Measurements from ENCODE around the gene SYT9.

DNA sequence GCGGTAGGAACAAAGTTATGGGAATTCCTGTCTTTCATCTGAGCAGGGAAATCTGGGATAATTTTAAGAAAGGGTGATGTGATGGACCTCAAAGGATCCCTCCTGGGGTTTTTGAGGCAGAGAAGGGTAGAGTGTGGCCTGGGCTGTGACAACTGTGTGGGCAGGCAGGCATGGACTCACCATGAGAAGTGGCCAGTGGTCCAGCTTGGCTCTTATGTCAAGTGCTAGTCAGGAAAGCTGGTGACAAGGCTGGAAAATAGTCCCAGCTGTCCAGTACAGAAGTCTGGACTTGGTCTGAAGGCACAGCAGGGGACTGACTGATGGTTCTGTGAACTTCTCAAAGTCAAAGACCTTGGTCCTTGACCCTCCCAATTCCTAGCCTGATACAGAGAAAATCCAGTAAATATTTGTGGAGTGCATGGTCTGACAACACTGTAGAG is 263.8 kb downstream of the SYT9 start:
- TF ChIP-seq, protein P1, sequence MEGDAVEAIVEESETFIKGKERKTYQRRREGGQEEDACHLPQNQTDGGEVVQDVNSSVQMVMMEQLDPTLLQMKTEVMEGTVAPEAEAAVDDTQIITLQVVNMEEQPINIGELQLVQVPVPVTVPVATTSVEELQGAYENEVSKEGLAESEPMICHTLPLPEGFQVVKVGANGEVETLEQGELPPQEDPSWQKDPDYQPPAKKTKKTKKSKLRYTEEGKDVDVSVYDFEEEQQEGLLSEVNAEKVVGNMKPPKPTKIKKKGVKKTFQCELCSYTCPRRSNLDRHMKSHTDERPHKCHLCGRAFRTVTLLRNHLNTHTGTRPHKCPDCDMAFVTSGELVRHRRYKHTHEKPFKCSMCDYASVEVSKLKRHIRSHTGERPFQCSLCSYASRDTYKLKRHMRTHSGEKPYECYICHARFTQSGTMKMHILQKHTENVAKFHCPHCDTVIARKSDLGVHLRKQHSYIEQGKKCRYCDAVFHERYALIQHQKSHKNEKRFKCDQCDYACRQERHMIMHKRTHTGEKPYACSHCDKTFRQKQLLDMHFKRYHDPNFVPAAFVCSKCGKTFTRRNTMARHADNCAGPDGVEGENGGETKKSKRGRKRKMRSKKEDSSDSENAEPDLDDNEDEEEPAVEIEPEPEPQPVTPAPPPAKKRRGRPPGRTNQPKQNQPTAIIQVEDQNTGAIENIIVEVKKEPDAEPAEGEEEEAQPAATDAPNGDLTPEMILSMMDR (tag by site-specific recombination; IDR thresholded peaks at IDR 0.05): no peak
- TF ChIP-seq SALL2 (tag by site-specific recombination; IDR thresholded peaks at IDR 0.05; ENCODE audit: borderline replicate concordance) (no peak), MYNN (tag by site-specific recombination; IDR thresholded peaks at IDR 0.05; ENCODE audit: borderline replicate concordance) (no peak), ZNF248 (tag by site-specific recombination; IDR thresholded peaks at IDR 0.05) (no peak), ZFP41 (tag by site-specific recombination; IDR thresholded peaks at IDR 0.05; ENCODE audit: borderline replicate concordance) (no peak), ZBTB8A (tag by site-specific recombination; IDR thresholded peaks at IDR 0.05) (no peak), ZNF112 (tag by site-specific recombination; IDR thresholded peaks at IDR 0.05) (no peak), SP2 (tag by site-specific recombination; IDR thresholded peaks at IDR 0.05) (no peak), ZSCAN5A (tag by site-specific recombination; IDR thresholded peaks at IDR 0.05) (no peak), MZF1 (tag by site-specific recombination; IDR thresholded peaks at IDR 0.05; ENCODE audit: borderline replicate concordance) (no peak)
